ENCODE data around the gene RAMACL.
"Not testable (repeated sequence)": the region's sequence is repeated elsewhere in the genome, so short reads cannot be mapped to it uniquely, and the experiment has no call there.

Gene RAMACL

GRCh38 chr6:166595061-166595780 lies 8.7 kb upstream of the RAMACL start:
- DNase-seq: no peak

DNA sequence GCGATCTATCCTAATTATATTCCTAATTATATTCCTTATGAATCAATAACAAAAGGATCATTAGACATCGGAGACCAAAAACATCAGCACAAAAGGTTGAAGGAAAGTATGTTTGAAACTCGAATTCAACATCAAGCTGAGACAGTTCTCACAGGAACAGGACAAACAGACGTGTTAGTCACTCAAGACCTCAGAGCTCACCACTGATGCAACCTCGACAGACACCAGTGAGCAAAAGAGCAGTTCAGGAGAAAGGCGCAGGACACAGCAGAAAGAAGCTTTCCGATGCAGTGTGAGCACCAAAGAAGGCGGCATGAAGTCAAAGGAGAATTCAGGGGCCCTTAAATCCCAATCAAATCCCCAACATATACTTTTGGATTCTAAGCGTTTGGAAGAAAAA lies 6.3 kb upstream of the RAMACL start:
- DNase-seq: peak in 1 of 2 donors; percentile 8

- DNase-seq: no peak
Observed at GRCh38 chr6:166591961-166592520, 5.6 kb upstream of the RAMACL start.

DNA sequence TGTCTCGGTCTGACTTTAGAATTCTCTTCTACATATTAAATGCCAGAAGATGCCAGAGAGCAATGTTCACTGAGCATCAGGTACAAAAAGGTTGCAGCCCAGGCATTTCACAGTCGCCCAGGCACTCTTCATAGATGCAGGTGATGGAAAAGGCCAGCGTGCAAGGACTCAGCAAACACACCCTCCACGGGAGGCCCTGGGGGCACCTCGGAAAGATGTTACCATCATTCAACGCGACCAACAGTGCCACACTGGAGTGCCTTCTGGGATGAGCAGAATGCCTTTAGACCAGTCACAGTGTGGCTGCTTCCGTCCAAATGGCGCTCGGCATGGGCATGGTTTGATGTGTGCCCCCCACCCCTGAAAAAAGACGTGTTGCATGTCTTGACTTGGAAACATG lies 4.5 kb upstream of the RAMACL start:
- DNase-seq: no peak

DNA sequence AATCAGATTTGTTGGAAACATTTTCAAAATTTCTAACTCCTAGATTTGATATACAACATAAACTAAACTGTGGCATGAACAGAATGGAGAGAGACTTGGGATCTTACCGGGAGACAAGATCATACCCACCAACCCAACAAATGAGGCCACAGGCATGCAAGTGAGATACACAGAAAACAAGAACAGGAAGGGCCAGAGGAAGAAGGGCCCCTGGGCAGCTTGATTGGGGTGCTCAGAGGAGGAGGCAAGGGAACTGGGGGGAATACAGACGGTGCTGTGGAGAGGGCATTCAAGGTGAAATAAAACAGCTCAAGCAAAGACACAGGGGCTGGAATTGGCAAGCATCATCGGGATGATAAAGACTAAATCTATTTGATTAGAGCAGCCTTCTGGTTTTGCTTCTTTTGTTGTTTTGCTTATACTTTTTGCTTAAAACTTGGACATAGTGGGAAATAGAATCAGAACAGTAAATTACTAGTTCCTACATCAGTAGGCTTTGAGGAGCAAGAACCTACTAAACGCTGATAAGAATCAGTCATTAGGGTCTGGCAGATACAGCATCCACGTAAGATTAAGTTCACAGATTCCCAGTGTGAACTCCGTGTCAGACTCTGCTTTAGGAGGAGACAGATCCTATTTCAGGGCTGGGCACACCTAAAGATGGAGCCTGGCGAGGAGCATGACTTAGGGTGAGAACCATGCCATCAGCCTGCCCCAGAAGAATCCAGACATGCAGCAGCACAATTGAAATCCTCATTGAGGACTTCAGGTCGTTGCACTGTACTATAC lies 3.5 kb upstream of the RAMACL start:
- DNase-seq: no peak

GRCh38 chr6:166589337-166589731 lies 2.9 kb upstream of the RAMACL start:
- DNase-seq: no peak

- DNase-seq: peak in 1 of 2 donors; percentile 75
Observed at GRCh38 chr6:166588691-166589336, 2.3 kb upstream of the RAMACL start.

- no peak for DNase-seq
Observed at GRCh38 chr6:166587631-166588413, 1.3 kb upstream of the RAMACL start.

DNA sequence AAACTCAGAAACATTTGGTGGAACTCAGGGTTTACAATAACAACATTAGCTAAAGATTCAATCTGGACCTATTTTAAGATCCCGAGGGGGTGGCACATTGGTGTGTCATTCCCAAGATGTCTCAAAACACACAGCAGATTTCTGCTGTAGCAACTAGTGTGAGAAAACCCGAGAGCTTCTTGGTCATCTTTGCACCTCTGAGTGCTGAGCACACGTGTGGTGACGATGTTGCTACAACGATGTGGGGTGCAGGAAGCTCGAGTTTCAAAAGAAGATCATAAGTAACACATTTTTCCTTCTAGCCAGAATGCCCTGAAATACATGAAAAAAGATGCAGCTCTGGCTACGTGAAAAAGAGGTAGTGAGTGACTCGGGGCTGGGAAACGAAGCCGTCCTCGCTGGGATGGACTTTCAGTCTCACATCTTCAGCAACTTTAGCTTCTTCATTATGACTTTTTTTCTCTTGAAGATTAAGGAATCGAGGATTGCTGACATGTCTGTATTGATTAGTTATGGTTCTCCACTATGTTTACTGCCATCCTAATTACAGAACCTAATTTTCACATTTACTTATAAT lies 1.5 kb downstream of the RAMACL start:
- no peak for DNase-seq

DNA sequence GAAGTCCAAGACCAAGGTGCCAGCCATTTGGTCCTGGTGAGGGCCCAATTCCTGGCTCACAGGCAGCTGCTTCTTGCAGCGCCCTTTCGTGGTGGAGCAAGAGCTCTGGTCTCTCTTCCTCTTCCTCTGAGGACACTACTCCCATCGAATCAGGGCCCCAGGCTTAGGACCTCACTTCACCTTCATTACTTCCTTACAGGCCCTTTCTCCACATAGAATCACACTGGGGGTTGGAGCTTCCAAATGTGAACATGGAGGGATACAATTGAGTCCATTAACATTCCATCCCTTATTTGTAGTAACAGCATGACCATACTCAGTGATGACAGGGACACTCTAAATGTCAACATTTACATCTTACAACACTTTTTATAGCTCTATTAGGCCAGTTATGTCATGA lies 2.3 kb downstream of the RAMACL start:
- no peak for DNase-seq

- peak in 1 of 2 donors; percentile 40 for DNase-seq
Observed at GRCh38 chr6:166583230-166583965, 3.1 kb downstream of the RAMACL start.

DNA sequence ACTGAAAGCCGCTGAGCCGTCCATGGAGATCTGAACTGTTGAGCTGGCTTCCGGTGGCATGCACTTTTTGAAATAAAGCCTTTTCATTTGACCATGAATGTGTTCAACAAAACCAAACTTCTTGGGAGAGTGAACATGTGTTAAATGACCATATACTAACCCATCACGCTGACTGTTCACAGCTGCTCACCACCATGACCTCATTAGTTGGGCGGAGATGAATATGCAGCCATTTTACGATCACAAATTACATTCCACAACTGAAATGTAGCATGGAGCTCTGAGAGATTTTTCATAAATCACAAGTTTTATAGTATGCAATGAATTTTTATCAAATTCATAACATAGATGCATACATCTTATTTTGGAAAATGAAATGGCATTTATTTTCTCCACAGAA lies 4.2 kb downstream of the RAMACL start:
- no peak for DNase-seq

DNA sequence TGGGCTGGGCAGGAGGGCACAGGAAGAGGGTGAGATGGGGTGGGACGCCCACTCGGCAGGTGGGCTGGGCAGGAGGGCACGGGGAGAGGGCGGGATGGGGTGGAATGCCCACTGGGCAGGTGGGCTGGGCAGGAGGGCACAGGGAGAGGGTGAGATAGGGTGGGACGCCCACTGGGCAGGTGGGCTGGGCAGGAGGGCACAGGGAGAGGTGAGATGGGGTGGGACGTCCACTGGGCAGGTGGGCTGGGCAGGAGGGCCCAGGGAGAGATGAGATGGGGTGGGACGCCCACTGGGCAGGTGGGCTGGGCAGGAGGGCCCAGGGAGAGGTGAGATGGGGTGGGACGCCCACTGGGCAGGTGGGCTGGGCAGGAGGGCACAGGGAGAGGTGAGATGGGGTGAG lies 4.7 kb downstream of the RAMACL start:
- not testable (repeated sequence) for DNase-seq

DNA sequence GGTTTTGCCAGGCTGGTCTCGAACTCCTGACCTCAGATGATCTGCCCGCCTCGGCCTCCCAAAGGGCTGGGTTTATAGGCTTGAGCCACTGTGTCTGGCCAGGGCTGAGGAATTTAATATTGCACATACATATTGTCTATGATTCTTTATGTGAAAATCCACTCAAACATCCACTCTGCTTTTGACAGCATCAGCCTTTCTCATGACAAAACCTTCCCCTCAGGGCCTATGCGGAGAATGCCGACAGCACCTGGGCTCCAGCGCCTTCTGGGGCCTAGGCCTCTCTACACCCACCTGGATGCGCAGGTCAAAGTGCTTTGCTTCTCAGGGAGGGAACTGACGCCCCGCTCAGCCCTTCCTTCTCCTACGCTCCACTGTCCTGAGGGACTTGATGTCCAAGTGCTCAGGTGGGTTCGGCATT lies 5.4 kb downstream of the RAMACL start:
- no peak for DNase-seq

DNA sequence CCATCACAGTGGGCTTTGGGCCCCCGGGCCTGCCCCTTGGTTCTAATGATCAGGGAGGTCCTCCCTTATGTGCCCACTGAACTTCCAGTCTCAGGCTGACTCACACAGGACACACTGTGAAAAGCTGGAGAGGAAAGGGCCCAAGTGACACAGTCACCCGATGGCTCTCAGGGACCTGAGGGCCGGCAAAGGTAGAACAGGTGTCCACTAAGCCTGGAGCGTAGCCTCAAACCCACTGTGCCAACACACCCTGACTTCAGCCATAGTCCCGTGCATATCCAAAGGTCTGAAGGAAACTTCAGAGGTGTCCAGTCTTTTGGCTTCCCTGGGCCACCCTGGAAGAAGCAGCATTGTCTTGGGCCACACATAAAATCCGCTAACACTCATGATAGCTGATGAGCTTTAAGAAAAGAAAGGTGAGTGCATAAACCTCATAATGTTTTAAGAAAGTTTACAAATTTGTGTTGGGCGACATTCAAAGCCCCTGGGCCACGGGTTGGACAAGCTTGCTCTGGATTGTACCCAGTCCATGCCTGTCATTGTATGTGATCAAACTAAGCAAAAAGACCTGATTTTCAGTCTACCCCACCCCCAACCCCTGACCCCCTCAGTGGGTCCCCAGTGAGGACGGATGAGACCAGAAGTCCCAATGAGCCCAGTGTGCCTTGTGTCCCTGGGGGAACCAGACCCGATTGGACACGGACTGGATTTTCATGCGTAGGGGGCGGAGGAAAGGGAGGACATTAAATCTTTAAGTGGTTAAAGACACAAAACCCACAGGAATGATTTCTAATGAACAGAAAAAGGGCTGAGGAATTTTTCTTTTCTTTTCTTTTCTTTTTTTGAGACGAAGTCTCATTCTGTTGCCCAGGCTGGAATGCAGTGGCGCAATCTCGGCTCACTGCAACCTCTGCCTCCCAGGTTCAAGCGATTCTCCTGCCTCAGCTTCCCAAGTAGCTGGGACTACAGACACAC lies 6.1 kb downstream of the RAMACL start:
- DNase-seq: no peak

DNA sequence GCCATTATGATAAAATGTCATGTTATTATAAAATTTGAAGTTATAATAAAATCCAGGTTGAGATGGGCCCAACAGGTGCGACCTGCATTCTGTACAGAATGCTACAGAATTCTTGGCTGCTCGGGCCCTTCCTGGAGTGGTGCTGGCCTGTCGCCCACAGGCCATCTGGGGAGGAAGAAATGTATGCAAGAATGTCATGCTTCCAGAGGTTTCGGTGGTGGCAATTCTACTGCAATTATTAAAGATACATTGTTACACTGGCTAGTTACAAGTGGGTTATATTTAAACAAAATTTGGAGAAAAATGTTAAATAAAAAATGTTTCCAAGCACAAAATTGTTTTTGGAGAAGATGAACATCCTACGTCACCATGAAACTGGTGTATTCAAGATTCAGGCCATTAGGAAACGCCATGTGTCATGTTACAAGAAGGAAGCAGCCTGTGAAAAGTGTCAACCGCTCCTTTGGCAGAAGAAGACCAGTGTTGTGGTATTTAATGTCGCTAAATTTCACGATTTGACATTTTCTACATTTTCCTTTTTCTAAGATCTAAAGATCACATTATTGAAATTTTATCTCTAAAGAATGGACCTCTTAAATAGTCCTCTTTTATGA lies 7.1 kb downstream of the RAMACL start:
- no peak for DNase-seq

DNA sequence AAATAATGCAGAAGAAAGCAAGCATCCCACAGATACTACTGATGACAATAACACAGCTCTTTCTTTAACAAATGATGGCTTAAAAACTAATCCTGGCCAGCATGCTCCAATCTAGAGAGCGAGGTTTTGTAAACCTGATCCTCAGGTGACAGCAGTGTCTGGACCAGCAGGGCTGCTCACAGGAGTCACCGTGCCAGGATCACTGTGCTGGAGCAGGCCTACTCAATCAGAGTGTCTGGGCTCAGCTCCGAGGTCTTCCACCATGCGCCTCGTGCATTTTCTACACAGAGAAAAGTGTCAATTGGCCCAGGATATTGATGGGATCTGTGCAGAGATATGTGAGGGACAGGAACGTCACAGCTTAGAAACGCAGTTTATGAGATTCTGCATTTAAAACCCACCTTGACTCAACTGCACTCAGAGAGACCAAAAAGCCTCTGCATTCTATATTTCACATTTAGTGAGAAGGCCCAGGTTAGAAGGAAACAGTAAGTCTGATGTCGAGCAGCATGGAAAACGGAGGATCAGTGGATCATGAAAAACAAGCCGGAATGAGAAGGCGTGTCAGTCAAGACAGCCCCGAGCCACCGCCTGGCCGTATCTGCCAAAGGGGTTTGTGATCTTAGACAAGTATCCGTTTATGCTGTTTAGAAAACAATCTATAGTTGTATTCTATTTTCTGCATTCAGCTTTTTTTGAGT lies 7.8 kb downstream of the RAMACL start:
- DNase-seq: no peak

GRCh38 chr6:166575205-166575604 lies 11.3 kb downstream of the RAMACL start:
- no peak for DNase-seq

- DNase-seq: no peak
Observed at GRCh38 chr6:166573511-166574216, 12.8 kb downstream of the RAMACL start.
